ENCODE measurements around the gene TNNT2.

- no peak for TF ChIP-seq POLR2AphosphoS5 (IDR thresholded peaks at IDR 0.05; ENCODE audit: low read depth, low read length)
- TF ChIP-seq PAX5 (IDR thresholded peaks at IDR 0.05; ENCODE audit: insufficient read depth, low read length, severe bottlenecking): no peak
- no peak for TF ChIP-seq POLR2A (IDR thresholded peaks at IDR 0.05; ENCODE audit: low read depth, low read length)
- TF ChIP-seq TAF1 (IDR thresholded peaks at IDR 0.05; ENCODE audit: low read depth, low read length): no peak
Measured at GRCh38 chr1:201336711-201337450, 40.6 kb downstream of the TNNT2 start.
